Measurements from ENCODE around the gene ZNF438.
"Not testable (repeated sequence)": the region's sequence is repeated elsewhere in the genome, so short reads cannot be mapped to it uniquely, and the experiment has no call there.

ZNF438 gene

GRCh38 chr10:31042670-31043069, 11.0 kb upstream of the ZNF438 start:
- no peak for DNase-seq

- DNase-seq, result no peak
Measured at GRCh38 chr10:31041011-31041410, 9.3 kb upstream of the ZNF438 start.

- DNase-seq, result peak in 1 of 2 donors; percentile 44
Measured at GRCh38 chr10:31039006-31039405, 7.3 kb upstream of the ZNF438 start.

- no peak for DNase-seq
Measured at GRCh38 chr10:31037749-31038148, 6.1 kb upstream of the ZNF438 start.

GRCh38 chr10:31036209-31036608, 4.5 kb upstream of the ZNF438 start:
- no peak for DNase-seq

GRCh38 chr10:31035266-31035798, 3.7 kb upstream of the ZNF438 start:
- no peak for DNase-seq

GRCh38 chr10:31034098-31034909, 2.6 kb upstream of the ZNF438 start:
- DNase-seq, result peak in 1 of 2 donors; percentile 11

- no peak for DNase-seq
Measured at GRCh38 chr10:31033147-31033546, 1.5 kb upstream of the ZNF438 start.

GRCh38 chr10:31032258-31033132, 830 bp upstream of the ZNF438 start:
- peak; percentile 94 to 99 for DNase-seq

GRCh38 chr10:31031205-31031557, 484 bp downstream of the ZNF438 start:
- no peak for DNase-seq

- DNase-seq, result no peak
Measured at GRCh38 chr10:31030800-31031199, 865 bp downstream of the ZNF438 start.

GRCh38 chr10:31030260-31030659, 1.4 kb downstream of the ZNF438 start:
- DNase-seq, result no peak

- DNase-seq, result no peak
Measured at GRCh38 chr10:31028081-31028480, 3.6 kb downstream of the ZNF438 start.

GRCh38 chr10:31026279-31026678, 5.4 kb downstream of the ZNF438 start:
- DNase-seq, result not testable (repeated sequence)

GRCh38 chr10:31025142-31025541, 6.5 kb downstream of the ZNF438 start:
- no peak for DNase-seq

- DNase-seq, result no peak
Measured at GRCh38 chr10:31023558-31023957, 8.1 kb downstream of the ZNF438 start.

- DNase-seq, result no peak
Measured at GRCh38 chr10:31020209-31020608, 11.5 kb downstream of the ZNF438 start.

- no peak for DNase-seq
Measured at GRCh38 chr10:31018962-31019361, 12.7 kb downstream of the ZNF438 start.

- DNase-seq, result no peak
Measured at GRCh38 chr10:31018356-31018750, 13.3 kb downstream of the ZNF438 start.

GRCh38 chr10:31017534-31018355, 13.9 kb downstream of the ZNF438 start:
- no peak for DNase-seq

- DNase-seq, result no peak
Measured at GRCh38 chr10:31014161-31014875, 17.3 kb downstream of the ZNF438 start.

GRCh38 chr10:31013331-31013730, 18.3 kb downstream of the ZNF438 start:
- no peak for DNase-seq
